ENCODE data around the gene SETD3.

SETD3 gene

DNA sequence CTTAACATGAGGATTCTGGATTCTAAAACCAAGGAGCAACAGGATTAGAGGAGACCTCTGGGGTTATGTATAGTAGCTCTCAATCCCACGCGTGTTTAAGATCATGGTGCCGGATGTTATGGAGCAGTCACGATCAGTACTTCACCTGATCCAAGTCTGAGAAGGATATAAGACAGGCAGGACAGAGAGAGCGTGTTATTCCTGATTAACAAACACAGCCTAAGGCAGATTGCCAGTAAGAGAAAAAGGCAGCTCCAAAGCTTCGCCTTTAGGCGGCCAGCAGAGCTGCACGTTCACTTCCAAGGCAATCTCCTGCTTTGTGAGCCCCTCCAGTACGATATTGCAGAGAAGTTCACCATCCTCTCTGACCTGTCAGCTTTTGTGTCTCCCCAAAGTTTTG, 5.5 kb downstream of the SETD3 start:
- TF ChIP-seq, protein P1, sequence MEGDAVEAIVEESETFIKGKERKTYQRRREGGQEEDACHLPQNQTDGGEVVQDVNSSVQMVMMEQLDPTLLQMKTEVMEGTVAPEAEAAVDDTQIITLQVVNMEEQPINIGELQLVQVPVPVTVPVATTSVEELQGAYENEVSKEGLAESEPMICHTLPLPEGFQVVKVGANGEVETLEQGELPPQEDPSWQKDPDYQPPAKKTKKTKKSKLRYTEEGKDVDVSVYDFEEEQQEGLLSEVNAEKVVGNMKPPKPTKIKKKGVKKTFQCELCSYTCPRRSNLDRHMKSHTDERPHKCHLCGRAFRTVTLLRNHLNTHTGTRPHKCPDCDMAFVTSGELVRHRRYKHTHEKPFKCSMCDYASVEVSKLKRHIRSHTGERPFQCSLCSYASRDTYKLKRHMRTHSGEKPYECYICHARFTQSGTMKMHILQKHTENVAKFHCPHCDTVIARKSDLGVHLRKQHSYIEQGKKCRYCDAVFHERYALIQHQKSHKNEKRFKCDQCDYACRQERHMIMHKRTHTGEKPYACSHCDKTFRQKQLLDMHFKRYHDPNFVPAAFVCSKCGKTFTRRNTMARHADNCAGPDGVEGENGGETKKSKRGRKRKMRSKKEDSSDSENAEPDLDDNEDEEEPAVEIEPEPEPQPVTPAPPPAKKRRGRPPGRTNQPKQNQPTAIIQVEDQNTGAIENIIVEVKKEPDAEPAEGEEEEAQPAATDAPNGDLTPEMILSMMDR (IDR thresholded peaks at IDR 0.05; ENCODE audit: low read depth, low read length): peak; percentile 9
- DNase-seq (ENCODE audit: low read depth in 2 of 2): peak; percentile 14 to 61
- no peak overlapping the region for H3K4me3 ChIP-seq (replicated peaks in 1 of 2; ENCODE audit: low read depth in 2 of 2, low read length in 2 of 2)

DNA sequence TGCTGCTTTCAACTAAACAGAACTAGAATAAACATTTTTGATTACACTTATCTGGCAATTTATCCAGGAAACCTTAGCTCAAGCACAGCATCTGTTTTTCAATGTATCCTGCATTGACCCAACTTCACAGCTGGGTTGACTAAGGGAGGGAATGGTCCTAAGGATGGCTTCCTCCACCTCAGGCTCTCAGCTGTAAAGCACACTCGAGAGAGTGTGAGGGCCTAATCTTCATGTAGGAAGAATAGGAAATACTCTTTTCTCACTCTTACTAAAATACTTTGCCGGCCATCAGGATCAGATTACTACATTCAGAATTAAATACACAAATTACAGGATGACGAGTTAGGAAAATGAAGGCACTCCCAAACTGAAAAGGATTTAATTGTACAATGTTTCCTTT, 7.2 kb downstream of the SETD3 start:
- DNase-seq (ENCODE audit: low read depth in 2 of 2): no peak
- TF ChIP-seq, protein P1 (IDR thresholded peaks at IDR 0.05; ENCODE audit: low read depth, low read length): no peak

DNA sequence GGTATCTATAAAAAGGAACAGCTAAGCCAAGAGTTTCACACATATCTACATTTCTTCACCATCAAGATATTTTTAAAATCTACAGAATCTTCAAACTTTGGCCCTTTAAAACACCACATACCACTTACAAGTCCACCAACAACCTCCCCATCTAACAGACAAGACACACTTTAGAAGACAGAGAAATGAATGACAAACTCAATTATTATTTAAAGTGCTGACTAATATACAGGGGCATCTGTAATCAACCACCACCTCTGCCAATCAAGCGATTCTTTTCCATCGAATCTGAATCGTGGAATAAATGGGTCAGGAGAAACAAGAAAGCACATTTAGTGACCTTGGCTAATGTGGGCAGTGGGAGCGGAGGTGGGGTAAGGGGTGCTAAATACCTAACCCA, 7.7 kb downstream of the SETD3 start:
- no peak overlapping the region for H3K4me3 ChIP-seq (replicated peaks in 1 of 2; ENCODE audit: low read depth in 2 of 2, low read length in 2 of 2)
- TF ChIP-seq, protein P1 (IDR thresholded peaks at IDR 0.05; ENCODE audit: low read depth, low read length): no peak
- DNase-seq (ENCODE audit: low read depth in 2 of 2): no peak

More for the DNA sequence above, 7.2 kb downstream of the SETD3 start:
- no peak overlapping the region for H3K4me3 ChIP-seq (replicated peaks in 1 of 2; ENCODE audit: low read depth in 2 of 2, low read length in 2 of 2)

DNA sequence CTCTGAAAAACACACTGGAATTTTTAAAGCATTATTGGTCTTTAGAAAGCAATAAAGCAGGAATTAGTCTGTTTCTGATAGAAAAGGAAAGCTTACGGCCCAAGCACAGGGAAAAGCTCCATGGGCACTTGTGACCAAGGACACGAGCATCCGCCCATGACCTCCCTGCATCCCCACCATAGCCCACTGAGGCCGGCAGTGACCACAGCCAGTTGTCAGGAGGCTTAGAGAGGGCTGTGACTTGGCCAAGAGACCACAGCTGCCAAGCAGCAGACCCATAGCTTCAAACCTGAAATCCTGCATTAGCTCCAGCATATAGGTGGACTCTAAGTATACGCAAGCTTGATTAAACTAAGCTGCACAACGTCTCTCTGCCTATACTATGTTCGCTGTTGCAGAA, 8.9 kb downstream of the SETD3 start:
- no peak for DNase-seq (ENCODE audit: low read depth in 2 of 2)
- TF ChIP-seq, protein P1 (IDR thresholded peaks at IDR 0.05; ENCODE audit: low read depth, low read length): no peak

DNA sequence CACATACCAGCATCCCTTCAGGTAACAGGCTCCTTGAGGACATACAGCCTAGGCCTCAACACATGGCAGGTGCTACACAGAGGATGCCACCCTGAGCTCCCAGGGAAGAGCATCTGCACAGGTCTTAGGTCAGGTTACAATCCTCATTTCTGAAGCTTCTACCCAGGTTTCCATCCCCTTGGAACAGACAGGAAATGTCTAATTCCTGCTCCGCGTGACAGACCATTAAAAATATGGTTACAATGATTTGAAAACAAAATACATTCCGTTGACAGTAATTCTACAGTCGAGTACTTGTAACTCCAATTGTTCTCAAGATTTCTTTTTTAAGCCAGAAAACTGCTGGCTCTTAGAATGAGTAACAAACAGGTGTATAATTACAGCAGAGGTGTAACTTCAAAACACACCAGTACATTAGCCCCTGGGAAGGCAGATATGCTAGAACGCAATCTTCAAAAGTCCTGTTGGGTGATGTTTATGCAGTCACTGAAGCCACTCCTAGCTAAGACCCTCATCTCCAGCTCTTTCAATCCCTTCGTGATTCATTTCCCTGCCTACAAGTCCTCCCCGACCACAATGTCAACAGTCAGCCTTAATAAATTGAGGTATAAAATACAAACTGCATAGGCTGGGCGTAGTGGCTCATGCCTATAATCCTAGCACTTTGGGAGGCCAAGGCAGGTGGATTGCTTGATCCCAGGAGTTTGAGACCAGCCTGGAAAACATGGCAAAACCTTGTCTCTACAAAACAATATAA, 11.6 kb downstream of the SETD3 start:
- TF ChIP-seq, protein P1 (IDR thresholded peaks at IDR 0.05; ENCODE audit: low read depth, low read length): no peak
- H3K4me3 ChIP-seq (replicated peaks in 1 of 2; ENCODE audit: low read depth in 2 of 2, low read length in 2 of 2): no peak overlapping the region
- DNase-seq (ENCODE audit: low read depth in 2 of 2): no peak

More for the DNA sequence above, 8.9 kb downstream of the SETD3 start:
- no peak overlapping the region for H3K4me3 ChIP-seq (replicated peaks in 1 of 2; ENCODE audit: low read depth in 2 of 2, low read length in 2 of 2)

DNA sequence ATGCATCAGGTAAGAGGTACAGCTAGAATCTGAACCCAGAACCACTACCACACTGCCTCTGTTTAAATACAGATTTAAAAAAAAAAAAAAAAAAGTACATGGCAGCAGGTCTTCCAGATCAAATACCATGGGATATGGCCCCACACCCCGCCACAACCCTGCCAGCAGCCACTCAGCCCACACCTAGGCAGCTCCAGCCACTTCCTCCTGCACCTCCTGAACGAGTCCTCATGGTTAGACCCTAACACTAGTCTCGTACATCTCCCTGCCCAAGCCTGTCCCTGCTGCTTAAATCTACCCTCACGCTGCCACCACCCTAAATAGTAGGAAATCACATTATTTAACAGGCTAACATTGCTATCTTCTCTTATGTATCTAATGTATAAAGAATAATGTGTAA, 12.6 kb downstream of the SETD3 start:
- DNase-seq (ENCODE audit: low read depth in 2 of 2): no peak
- no peak overlapping the region for H3K4me3 ChIP-seq (replicated peaks in 1 of 2; ENCODE audit: low read depth in 2 of 2, low read length in 2 of 2)
- TF ChIP-seq, protein P1 (IDR thresholded peaks at IDR 0.05; ENCODE audit: low read depth, low read length): no peak
